Kidney (tissue), 14 donors: ENCODE results near the gene UGT1A10. TPM values are rescaled to one million over a fixed set of nuclear protein-coding genes. Genes with fewer than 3 reads are reported as not detected.

Experiments
- DNase-seq, 5 donors: peaks; one replicate each; pipeline ENCODE4 v3.0.0-alpha.2; 2013 to 2020
- FAIRE-seq: peaks from 2 replicates; lab custom pipeline; 2012; peaks lifted over from hg19 to GRCh38; lab: Jason Lieb, UNC
- H3K27ac ChIP-seq, 2 donors: one replicate each; pipeline ENCODE4 v1.7.0; 2013; ENCODE audit warnings: low read depth in 2 of 2, low read length in 2 of 2, inconsistent platforms in 1 of 2
- H3K27me3 ChIP-seq: one replicate; pipeline ENCODE4 v1.7.1; 2013; ENCODE audit warnings: low read length, inconsistent platforms; ENCODE audit not compliant: control insufficient read depth, insufficient read depth
- H3K36me3 ChIP-seq, 3 donors: one replicate each; pipeline versions ENCODE4 v1.7.0 to v1.7.1; 2013; ENCODE audit warnings: low read length in 3 of 3, control low read depth in 1 of 3, inconsistent platforms in 1 of 3; ENCODE audit not compliant: insufficient read depth in 3 of 3, control insufficient read depth in 2 of 3
- H3K4me1 ChIP-seq, 3 donors: one replicate each; pipeline versions ENCODE4 v1.7.0 to v1.7.1; 2013; ENCODE audit warnings: low read length in 3 of 3, inconsistent platforms in 1 of 3, low read depth in 1 of 3; ENCODE audit not compliant: control insufficient read depth in 2 of 3, insufficient read depth in 2 of 3
- H3K4me3 ChIP-seq, 3 donors: one replicate each; pipeline versions ENCODE4 v1.7.0 to v1.8.1; 2013; ENCODE audit warnings: low read length in 3 of 3, control low read depth in 1 of 3, inconsistent platforms in 1 of 3
- H3K9ac ChIP-seq, 3 donors: one replicate each; pipeline versions ENCODE4 v1.7.0 to v1.7.1; 2013; ENCODE audit warnings: low read length in 3 of 3, control low read depth in 1 of 3, inconsistent platforms in 1 of 3
- H3K9me3 ChIP-seq, 3 donors: one replicate each; pipeline versions ENCODE4 v1.7.0 to v1.7.1; 2013; ENCODE audit warnings: low read length in 3 of 3, control low read depth in 1 of 3, inconsistent platforms in 1 of 3; ENCODE audit not compliant: control insufficient read depth in 2 of 3, insufficient read depth in 1 of 3
- intact Hi-C: fragments of 100-400 bp; cut with DNase I; formaldehyde crosslinking; loops from one replicate; pipeline ENCODE4 v1.11.1; 2022
- polyA plus RNA-seq: library from polyadenylated mRNA; stranded (reverse); fragments of 350-450 nt; fragmentation: Illumina TruSeq; extraction: RNeasy Lipid Tissue Mini Kit (QIAGEN cat#74804); gene quantifications from one replicate; pipeline ENCODE4 v1.2.3, GENCODE V29; 2014; ENCODE audit warnings: low read depth, low replicate concordance; ENCODE audit not compliant: insufficient read depth
- total RNA-seq: library from RNA; stranded (reverse); fragmentation: NEBNext Ultra II Directional; extraction: Animal tissue kit (Norgen Biotek cat#: 25700); gene quantifications from one replicate; pipeline ENCODE4 v1.2.1, GENCODE V29; 2021
- TF ChIP-seq, protein P1 (sequence below): IDR thresholded peaks from 3 replicates; pipeline ENCODE4 v1.5.1; 2012; ENCODE audit warnings: mild to moderate bottlenecking, moderate library complexity, borderline replicate concordance; ENCODE audit not compliant: insufficient read depth; ENCODE audit errors: extremely low read depth
- donor health status: control.
- donor health status: control.
- donor health status: control.
- donor health status: control.
- donor health status: control.
- donor health status: DM: yes; HTN: yes; CAD: no.
- donor health status: Normal renal cell carcinoma (clear cell type).

Gene UGT1A10
- total and polyA plus RNA-seq, 2 donors from 2014 or later: 6.6 TPM; not detected in 1

DNA sequence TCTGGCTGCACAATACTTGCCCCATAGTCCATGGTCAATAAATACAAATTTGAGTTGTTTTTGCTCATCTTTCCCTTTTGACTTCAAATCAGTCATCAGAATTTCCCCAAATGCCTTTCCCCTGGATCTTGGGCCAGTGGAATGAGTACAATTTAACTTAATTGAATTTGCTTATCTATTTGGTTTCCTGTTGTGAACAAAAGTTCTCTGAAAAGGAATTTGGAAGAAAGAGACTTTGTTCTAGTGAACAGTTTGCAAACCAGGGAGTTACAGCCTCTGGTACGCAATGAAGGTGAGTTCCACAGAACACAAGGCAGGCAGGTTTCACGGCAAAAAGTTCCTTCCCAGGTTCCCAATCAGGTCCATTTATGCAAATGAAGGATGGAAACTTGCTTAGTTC lies 122.6 kb downstream of the UGT1A10 start:
- no peaks in the 10 kb centered on the region for H3K27me3 ChIP-seq
- H3K4me1 ChIP-seq: peaks cover 0 to 2% (median 0%) of the 10 kb centered on the region in 3 donors
- FAIRE-seq (no peak), DNase-seq (no peak)
- intact Hi-C loops: no loop called here
- no peak overlapping the region for H3K4me3 ChIP-seq
- no peak overlapping the region for H3K9ac ChIP-seq
- TF ChIP-seq, protein P1, sequence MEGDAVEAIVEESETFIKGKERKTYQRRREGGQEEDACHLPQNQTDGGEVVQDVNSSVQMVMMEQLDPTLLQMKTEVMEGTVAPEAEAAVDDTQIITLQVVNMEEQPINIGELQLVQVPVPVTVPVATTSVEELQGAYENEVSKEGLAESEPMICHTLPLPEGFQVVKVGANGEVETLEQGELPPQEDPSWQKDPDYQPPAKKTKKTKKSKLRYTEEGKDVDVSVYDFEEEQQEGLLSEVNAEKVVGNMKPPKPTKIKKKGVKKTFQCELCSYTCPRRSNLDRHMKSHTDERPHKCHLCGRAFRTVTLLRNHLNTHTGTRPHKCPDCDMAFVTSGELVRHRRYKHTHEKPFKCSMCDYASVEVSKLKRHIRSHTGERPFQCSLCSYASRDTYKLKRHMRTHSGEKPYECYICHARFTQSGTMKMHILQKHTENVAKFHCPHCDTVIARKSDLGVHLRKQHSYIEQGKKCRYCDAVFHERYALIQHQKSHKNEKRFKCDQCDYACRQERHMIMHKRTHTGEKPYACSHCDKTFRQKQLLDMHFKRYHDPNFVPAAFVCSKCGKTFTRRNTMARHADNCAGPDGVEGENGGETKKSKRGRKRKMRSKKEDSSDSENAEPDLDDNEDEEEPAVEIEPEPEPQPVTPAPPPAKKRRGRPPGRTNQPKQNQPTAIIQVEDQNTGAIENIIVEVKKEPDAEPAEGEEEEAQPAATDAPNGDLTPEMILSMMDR: no peak
- no peaks in the 10 kb centered on the region for H3K9me3 ChIP-seq
- H3K36me3 ChIP-seq: no peaks in the 10 kb centered on the region
- H3K27ac ChIP-seq: no peak overlapping the region

- Histone ChIP-seq H3K4me1 (peaks cover 0 to 2% (median 0%) of the 10 kb centered on the region in 3 donors), H3K36me3 (no peaks in the 10 kb centered on the region), H3K4me3 (no peak within 1 kb of the TSS), H3K9ac (no peak within 1 kb of the TSS), H3K27me3 (no peaks in the 10 kb centered on the region), H3K9me3 (no peaks in the 10 kb centered on the region), H3K27ac (peak within 1 kb of the TSS in 1 of 2 donors; percentile 16)
- intact Hi-C loops: no loop called here
- FAIRE-seq (no peak), DNase-seq (no peak)
- TF ChIP-seq, protein P1: no peak
These were observed 123.8 kb downstream of the UGT1A10 start, which contains the start of gene UGT1A1 for GRCh38 chr2:233760043-233760442. UGT1A1 (plus strand) TSS chr2:233760270; CDS start chr2:233760288, 18 bp downstream.

DNA sequence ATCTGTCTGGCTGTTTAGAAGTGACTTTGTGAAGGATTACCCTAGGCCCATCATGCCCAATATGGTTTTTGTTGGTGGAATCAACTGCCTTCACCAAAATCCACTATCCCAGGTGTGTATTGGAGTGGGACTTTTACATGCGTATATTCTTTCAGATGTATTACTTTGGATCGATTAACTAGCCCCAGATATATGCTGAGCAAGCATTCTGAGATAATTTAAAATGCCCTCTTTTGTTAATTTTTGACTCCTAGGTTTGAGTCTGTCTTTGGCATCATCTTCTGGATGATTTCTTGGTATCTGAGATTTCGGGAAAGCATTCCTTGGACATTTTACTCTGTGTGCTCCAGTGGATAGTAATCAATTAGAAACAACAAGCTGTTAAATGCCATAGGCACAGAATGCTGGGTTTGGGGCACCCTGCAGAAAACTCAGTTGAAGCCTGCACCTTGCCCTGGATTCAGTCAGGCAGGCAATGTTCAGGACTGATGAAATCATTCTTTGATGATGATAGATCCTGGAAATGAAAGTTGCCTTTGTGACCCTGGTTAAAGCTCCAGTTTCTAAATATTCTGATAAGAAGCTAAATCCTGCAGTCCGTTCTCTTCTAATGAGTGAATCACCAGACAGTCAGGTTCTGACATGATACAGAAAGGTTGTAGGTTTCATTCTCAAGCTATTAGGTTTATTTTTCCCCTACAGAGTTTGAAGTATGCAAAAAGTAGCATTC lies 125.0 kb downstream of the UGT1A10 start:
- H3K4me3 ChIP-seq: no peak overlapping the region
- H3K9ac ChIP-seq: no peak overlapping the region
- FAIRE-seq (no peak), DNase-seq (no peak)
- TF ChIP-seq, protein P1: no peak
- H3K27ac ChIP-seq: peak overlapping the region in 1 of 2 donors; percentile 44
- peaks cover 0 to 2% (median 0%) of the 10 kb centered on the region in 3 donors for H3K4me1 ChIP-seq
- intact Hi-C loops: no loop called here
- H3K27me3 ChIP-seq: no peaks in the 10 kb centered on the region
- no peaks in the 10 kb centered on the region for H3K36me3 ChIP-seq
- H3K9me3 ChIP-seq: no peaks in the 10 kb centered on the region
